Activated naive CD4-positive, alpha-beta T cell treated with Interleukin-2 at 50 U/mL for 16 hours (primary cell): Measurements from ENCODE around the gene ABI3BP.
"Not testable (repeated sequence)": the region's sequence is repeated elsewhere in the genome, so short reads cannot be mapped to it uniquely, and the experiment has no call there.

Experiments used
- DNase-seq: peaks from one replicate; pipeline ENCODE4 v3.0.0-alpha.2; 2020

The ABI3BP gene

GRCh38 chr3:100982710-100983109 is 10.5 kb downstream of the ABI3BP start:
- no peak for DNase-seq

GRCh38 chr3:100981164-100981911 is 11.9 kb downstream of the ABI3BP start:
- no peak for DNase-seq

GRCh38 chr3:100978011-100978659 is 15.1 kb downstream of the ABI3BP start:
- no peak for DNase-seq

GRCh38 chr3:100976611-100977010 is 16.6 kb downstream of the ABI3BP start:
- no peak for DNase-seq

GRCh38 chr3:100975714-100976113 is 17.5 kb downstream of the ABI3BP start:
- DNase-seq: no peak

GRCh38 chr3:100973594-100973993 is 19.6 kb downstream of the ABI3BP start:
- DNase-seq: no peak

- no peak for DNase-seq
Measured at GRCh38 chr3:100972867-100973266, 20.4 kb downstream of the ABI3BP start.

GRCh38 chr3:100972301-100972844 is 20.8 kb downstream of the ABI3BP start:
- no peak for DNase-seq

GRCh38 chr3:100971798-100972197 is 21.4 kb downstream of the ABI3BP start:
- DNase-seq: no peak

- DNase-seq: no peak
Measured at GRCh38 chr3:100970477-100970990, 22.7 kb downstream of the ABI3BP start.

GRCh38 chr3:100968932-100969906 is 24.0 kb downstream of the ABI3BP start:
- no peak for DNase-seq

- no peak for DNase-seq
Measured at GRCh38 chr3:100966807-100967206, 26.4 kb downstream of the ABI3BP start.

GRCh38 chr3:100966049-100966491 is 27.2 kb downstream of the ABI3BP start:
- DNase-seq: no peak

GRCh38 chr3:100963041-100963440 is 30.2 kb downstream of the ABI3BP start:
- no peak for DNase-seq

GRCh38 chr3:100957261-100957986 is 35.8 kb downstream of the ABI3BP start:
- DNase-seq: no peak

GRCh38 chr3:100956276-100956675 is 36.9 kb downstream of the ABI3BP start:
- DNase-seq: no peak

- no peak for DNase-seq
Measured at GRCh38 chr3:100954990-100955389, 38.2 kb downstream of the ABI3BP start.

- no peak for DNase-seq
Measured at GRCh38 chr3:100954199-100954935, 38.9 kb downstream of the ABI3BP start.

GRCh38 chr3:100953103-100953502 is 40.1 kb downstream of the ABI3BP start:
- DNase-seq: no peak

- no peak for DNase-seq
Measured at GRCh38 chr3:100947119-100947518, 46.1 kb downstream of the ABI3BP start.

GRCh38 chr3:100946096-100946495 is 47.1 kb downstream of the ABI3BP start:
- DNase-seq: not testable (repeated sequence)
